Mesendoderm (in vitro differentiated cells): ENCODE data around the gene PHLDA1.

Experiments used
- DNase-seq: peaks from one replicate; pipeline ENCODE4 v3.0.0; 2013
- H2AK5ac ChIP-seq: 2 replicates; pipeline ENCODE4 v1.6.1; 2013; ENCODE audit warnings: low read length, inconsistent platforms
- H2BK120ac ChIP-seq: 2 replicates; pipeline ENCODE4 v1.6.1; 2013; ENCODE audit warnings: low read depth, mild to moderate bottlenecking, low read length, moderate library complexity, mixed read lengths
- H2BK15ac ChIP-seq: replicated peaks from 2 replicates; pipeline ENCODE4 v1.6.1; 2013; ENCODE audit warnings: low read depth, mild to moderate bottlenecking, moderate library complexity
- H2BK5ac ChIP-seq: 2 replicates; pipeline ENCODE4 v1.6.1; 2013; ENCODE audit warnings: low read length, inconsistent platforms
- H3K18ac ChIP-seq: 2 replicates; pipeline ENCODE4 v1.6.1; 2013; ENCODE audit warnings: mild to moderate bottlenecking, low read length, mixed read lengths
- H3K23ac ChIP-seq: one replicate; pipeline ENCODE4 v1.6.1; 2013; ENCODE audit warnings: low read length
- H3K27ac ChIP-seq: 2 replicates; pipeline ENCODE4 v1.5.1; 2013; ENCODE audit warnings: low read depth, mild to moderate bottlenecking, inconsistent platforms, low read length, moderate library complexity
- H3K27me3 ChIP-seq: 2 replicates; pipeline ENCODE4 v1.6.1; 2013; ENCODE audit warnings: low read length, control low read depth, mild to moderate bottlenecking, inconsistent platforms; ENCODE audit not compliant: insufficient read depth, poor library complexity
- H3K36me3 ChIP-seq: 2 replicates; pipeline ENCODE4 v1.6.1; 2013; ENCODE audit warnings: low read length, inconsistent platforms; ENCODE audit not compliant: control insufficient read depth, insufficient read depth
- H3K4ac ChIP-seq: one replicate; pipeline ENCODE4 v1.6.1; 2013; ENCODE audit warnings: low read depth, mild to moderate bottlenecking, low read length, moderate library complexity
- H3K4me1 ChIP-seq: 2 replicates; pipeline ENCODE4 v1.6.1; 2013; ENCODE audit warnings: low read depth, low read length, inconsistent platforms; ENCODE audit not compliant: control insufficient read depth
- H3K4me2 ChIP-seq: 2 replicates; pipeline ENCODE4 v1.6.1; 2013; ENCODE audit warnings: low read length
- H3K4me3 ChIP-seq: 2 replicates; pipeline ENCODE4 v1.5.1; 2013; ENCODE audit warnings: mild to moderate bottlenecking, low read length
- H3K56ac ChIP-seq: one replicate; pipeline ENCODE4 v1.6.1; 2013; ENCODE audit warnings: low read length
- H3K79me1 ChIP-seq: 2 replicates; pipeline ENCODE4 v1.6.1; 2013; ENCODE audit warnings: low read length, inconsistent platforms
- H3K79me2 ChIP-seq: 2 replicates; pipeline ENCODE4 v1.6.1; 2013; ENCODE audit warnings: mild to moderate bottlenecking, low read length; ENCODE audit not compliant: control insufficient read depth, insufficient read depth
- H3K9ac ChIP-seq: 2 replicates; pipeline ENCODE4 v1.6.1; 2013; ENCODE audit warnings: low read length, inconsistent platforms
- H4K5ac ChIP-seq: one replicate; pipeline ENCODE4 v1.6.1; 2013; ENCODE audit warnings: low read length
- H4K8ac ChIP-seq: one replicate; pipeline ENCODE4 v1.6.1; 2013; ENCODE audit warnings: low read depth, mild to moderate bottlenecking, control low read depth, low read length, moderate library complexity
- WGBS: extraction: QIAGEN DNeasy Blood & Tissue Kit; methylation state at CpG from one replicate; pipeline ENCODE4 v1.1.7; 2013; ENCODE audit warnings: low lambda C conversion rate, missing lambda C conversion rate; ENCODE audit not compliant: insufficient coverage; ENCODE audit errors: extremely low coverage; 5-methylcytosine and 5-hydroxymethylcytosine counted together

Gene PHLDA1

DNA sequence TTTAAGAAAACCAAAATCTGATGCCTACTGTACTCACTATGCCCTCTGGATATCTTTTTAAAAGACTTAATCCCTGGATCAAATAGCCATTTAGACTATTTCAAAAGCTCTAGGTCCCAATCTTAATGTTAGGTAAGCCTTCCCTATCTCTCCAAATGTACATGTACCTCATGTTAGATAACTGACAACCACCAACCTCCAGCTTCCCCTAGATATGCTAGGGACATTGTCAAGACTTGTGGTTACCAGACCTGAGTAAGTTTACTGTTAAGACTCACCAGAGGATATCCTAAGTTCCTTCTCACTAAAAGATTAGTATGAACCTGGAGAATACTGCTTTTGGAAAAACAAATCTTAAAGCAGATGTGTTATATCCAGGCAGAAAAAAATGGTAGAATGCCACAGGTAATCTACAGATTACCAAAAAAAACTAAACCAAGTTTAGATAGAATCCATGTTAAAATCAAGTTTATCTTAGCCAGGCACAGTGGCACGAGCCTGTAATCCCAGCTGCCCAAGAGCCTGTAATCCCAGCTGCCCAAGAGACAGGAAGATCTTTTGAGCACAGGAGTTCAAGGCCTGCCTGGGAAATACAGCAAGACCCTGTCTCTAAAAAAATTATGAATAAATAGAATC is 43.2 kb upstream of the PHLDA1 start:
- Histone ChIP-seq H3K23ac (no peak overlapping the region), H4K8ac (no peak overlapping the region), H3K18ac (no peak overlapping the region), H3K36me3 (no peaks in the 10 kb centered on the region), H2BK120ac (no peak overlapping the region), H4K5ac (no peak overlapping the region), H3K79me1 (no peaks in the 10 kb centered on the region), H2BK5ac (no peak overlapping the region), H3K9ac (no peak overlapping the region), H2BK15ac (no peak overlapping the region), H3K27ac (no peak overlapping the region), H2AK5ac (no peak overlapping the region), H3K4me1 (no peaks in the 10 kb centered on the region), H3K27me3 (no peaks in the 10 kb centered on the region), H3K56ac (no peak overlapping the region), H3K4me2 (no peak overlapping the region), H3K4ac (no peak overlapping the region), H3K79me2 (peaks cover 86% of the 10 kb centered on the region), H3K4me3 (no peak overlapping the region)
- no CpG with 5 or more reads among the region's 1 CpG for WGBS
- DNase-seq, result no peak

DNA sequence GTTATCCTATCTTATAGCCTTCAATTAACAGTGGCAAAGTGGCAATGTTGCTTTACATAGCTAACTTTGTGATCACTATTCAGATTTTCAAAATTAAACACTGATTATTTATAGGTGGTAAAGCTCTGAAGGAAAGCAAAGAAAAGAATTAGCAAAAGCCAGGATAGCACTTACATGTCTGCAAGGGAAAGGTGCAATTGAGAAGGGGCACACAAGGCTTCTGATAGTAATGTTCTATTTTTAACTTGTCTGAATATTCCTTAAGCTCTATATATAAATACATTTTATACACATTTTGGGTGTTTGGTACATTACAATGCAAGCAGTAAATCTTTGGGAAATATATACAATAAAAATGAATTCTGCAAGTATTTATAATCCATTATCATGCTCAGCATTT is 42.0 kb upstream of the PHLDA1 start:
- Histone ChIP-seq H3K79me2 (peaks cover 82% of the 10 kb centered on the region), H3K36me3 (no peaks in the 10 kb centered on the region)
- DNase-seq, result no peak

DNA sequence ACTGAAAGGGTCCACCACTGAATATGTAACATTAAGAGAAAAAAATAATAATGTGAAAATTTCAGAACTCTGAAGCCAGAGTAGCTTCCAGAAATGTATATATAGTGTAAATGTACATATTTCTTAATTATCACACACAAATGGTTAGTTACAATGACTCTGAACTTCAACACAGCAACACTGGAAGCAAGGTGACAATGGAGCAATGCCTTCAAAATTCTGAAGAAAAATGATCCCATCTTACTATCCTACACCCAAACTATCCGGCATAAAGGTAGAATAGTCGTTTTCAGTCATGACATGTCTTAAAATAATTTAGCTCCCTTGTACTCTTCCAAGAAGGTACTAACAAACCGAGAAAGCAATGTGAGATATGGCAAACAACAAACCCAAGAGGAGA is 41.0 kb upstream of the PHLDA1 start:
- no peak overlapping the region for H3K23ac ChIP-seq
- H3K4ac ChIP-seq, result no peak overlapping the region
- no peaks in the 10 kb centered on the region for H3K4me1 ChIP-seq
- no peaks in the 10 kb centered on the region for H3K36me3 ChIP-seq
- no peak overlapping the region for H3K56ac ChIP-seq
- H4K5ac ChIP-seq, result no peak overlapping the region
- no peak overlapping the region for H3K4me2 ChIP-seq
- no CpG with 5 or more reads among the region's 3 CpGs for WGBS
- DNase-seq, result no peak
- no peak overlapping the region for H4K8ac ChIP-seq
- no peak overlapping the region for H3K27ac ChIP-seq
- H2BK15ac ChIP-seq, result no peak overlapping the region
- peaks cover 77% of the 10 kb centered on the region for H3K79me2 ChIP-seq
- no peak overlapping the region for H3K9ac ChIP-seq
- H3K18ac ChIP-seq, result no peak overlapping the region
- no peaks in the 10 kb centered on the region for H3K79me1 ChIP-seq
- no peaks in the 10 kb centered on the region for H3K27me3 ChIP-seq
- no peak overlapping the region for H3K4me3 ChIP-seq
- no peak overlapping the region for H2BK5ac ChIP-seq
- H2AK5ac ChIP-seq, result no peak overlapping the region
- H2BK120ac ChIP-seq, result no peak overlapping the region

More for the DNA sequence above, 42.0 kb upstream of the PHLDA1 start:
- H2BK120ac ChIP-seq, result no peak overlapping the region
- H3K4me1 ChIP-seq, result no peaks in the 10 kb centered on the region
- no peak overlapping the region for H4K5ac ChIP-seq
- H3K4me3 ChIP-seq, result no peak overlapping the region
- H3K9ac ChIP-seq, result no peak overlapping the region
- H3K4ac ChIP-seq, result no peak overlapping the region
- no peak overlapping the region for H3K18ac ChIP-seq
- no peak overlapping the region for H4K8ac ChIP-seq
- H3K27ac ChIP-seq, result no peak overlapping the region
- H3K56ac ChIP-seq, result no peak overlapping the region
- H3K4me2 ChIP-seq, result no peak overlapping the region
- H2BK5ac ChIP-seq, result no peak overlapping the region
- H3K23ac ChIP-seq, result no peak overlapping the region
- H3K27me3 ChIP-seq, result no peaks in the 10 kb centered on the region
- no peak overlapping the region for H2AK5ac ChIP-seq
- no peak overlapping the region for H2BK15ac ChIP-seq
- H3K79me1 ChIP-seq, result no peaks in the 10 kb centered on the region

DNA sequence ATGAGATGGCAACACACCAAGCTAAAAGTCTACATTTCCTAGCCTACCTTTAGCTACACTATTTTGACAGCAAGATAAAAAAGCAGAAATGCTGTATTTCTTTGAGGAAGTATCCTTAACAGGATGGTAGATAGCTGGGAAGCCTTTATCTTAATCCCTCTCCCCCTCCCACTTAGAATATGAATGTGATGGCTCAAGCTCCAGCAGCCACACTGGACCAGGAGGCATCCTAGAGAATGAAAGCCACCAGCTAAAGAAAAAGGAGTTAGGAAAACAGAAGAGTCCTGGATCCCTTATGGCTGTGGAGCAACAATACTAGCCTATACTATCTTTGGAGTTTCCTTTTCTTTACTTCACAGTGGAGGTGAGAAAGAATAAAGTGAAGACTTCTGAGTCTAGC is 37.8 kb upstream of the PHLDA1 start:
- no peaks in the 10 kb centered on the region for H3K4me1 ChIP-seq
- H3K9ac ChIP-seq, result no peak overlapping the region
- DNase-seq, result peak; percentile 45
- H2BK120ac ChIP-seq, result no peak overlapping the region
- no peak overlapping the region for H3K4me2 ChIP-seq
- no peak overlapping the region for H3K18ac ChIP-seq
- no peaks in the 10 kb centered on the region for H3K27me3 ChIP-seq
- no peaks in the 10 kb centered on the region for H3K79me1 ChIP-seq
- no peak overlapping the region for H3K27ac ChIP-seq
- H2BK15ac ChIP-seq, result no peak overlapping the region
- no peak overlapping the region for H2BK5ac ChIP-seq
- no peak overlapping the region for H4K5ac ChIP-seq
- no peak overlapping the region for H4K8ac ChIP-seq
- no peak overlapping the region for H3K4me3 ChIP-seq
- H3K36me3 ChIP-seq, result no peaks in the 10 kb centered on the region
- H3K4ac ChIP-seq, result no peak overlapping the region
- H3K56ac ChIP-seq, result no peak overlapping the region
- no peak overlapping the region for H2AK5ac ChIP-seq
- peaks cover 67% of the 10 kb centered on the region for H3K79me2 ChIP-seq
- H3K23ac ChIP-seq, result no peak overlapping the region

DNA sequence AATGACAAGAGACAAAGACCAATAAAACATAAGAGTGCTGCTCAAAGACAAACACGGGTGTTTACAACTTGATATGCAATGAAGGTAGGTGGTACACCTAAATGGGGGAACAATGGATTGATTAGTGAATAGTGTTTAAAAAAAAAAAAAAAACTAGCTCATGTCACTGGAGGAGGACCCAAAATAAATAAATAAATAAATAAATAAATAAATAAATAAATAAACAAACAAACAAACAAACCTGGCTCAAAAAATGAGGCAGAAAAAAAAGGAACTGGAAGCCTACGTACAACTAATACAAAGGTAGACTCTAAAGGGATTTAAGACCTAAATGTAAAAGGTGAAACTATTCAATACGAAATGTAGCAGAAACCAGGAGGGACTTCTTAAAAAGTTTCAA is 34.3 kb upstream of the PHLDA1 start:
- no peaks in the 10 kb centered on the region for H3K4me1 ChIP-seq
- H3K27ac ChIP-seq, result no peak overlapping the region
- no peak overlapping the region for H3K56ac ChIP-seq
- H3K79me2 ChIP-seq, result peaks cover 63% of the 10 kb centered on the region
- no peak overlapping the region for H3K4ac ChIP-seq
- H4K5ac ChIP-seq, result no peak overlapping the region
- H3K27me3 ChIP-seq, result no peaks in the 10 kb centered on the region
- no CpG with 5 or more reads among the region's 3 CpGs for WGBS
- H2BK5ac ChIP-seq, result no peak overlapping the region
- peaks cover 6% of the 10 kb centered on the region for H3K36me3 ChIP-seq
- H3K9ac ChIP-seq, result no peak overlapping the region
- no peak overlapping the region for H3K18ac ChIP-seq
- H2BK15ac ChIP-seq, result no peak overlapping the region
- DNase-seq, result no peak
- H3K4me3 ChIP-seq, result no peak overlapping the region
- H4K8ac ChIP-seq, result no peak overlapping the region
- peaks cover 8% of the 10 kb centered on the region for H3K79me1 ChIP-seq
- no peak overlapping the region for H3K4me2 ChIP-seq
- H2BK120ac ChIP-seq, result no peak overlapping the region
- H2AK5ac ChIP-seq, result no peak overlapping the region
- H3K23ac ChIP-seq, result no peak overlapping the region

DNA sequence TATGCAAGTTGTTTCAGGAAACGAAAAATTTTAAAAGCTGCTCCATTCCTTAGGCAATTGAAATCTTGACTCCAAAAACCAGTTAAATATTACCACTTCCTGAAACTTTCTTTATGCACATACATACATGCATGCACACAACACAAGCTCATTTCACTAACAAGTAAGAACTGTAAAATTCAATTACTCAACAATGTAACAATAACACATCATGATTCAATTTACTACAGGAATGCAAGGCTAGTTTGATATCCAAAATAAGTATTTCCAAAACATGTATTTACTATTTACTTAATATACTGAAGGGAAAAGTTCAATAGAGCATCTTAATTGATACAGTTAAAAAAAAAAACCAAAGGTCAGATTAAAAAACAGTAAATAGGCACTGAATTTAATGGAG is 33.3 kb upstream of the PHLDA1 start:
- Histone ChIP-seq H2BK5ac (no peak overlapping the region), H3K4ac (no peak overlapping the region), H3K27me3 (no peaks in the 10 kb centered on the region), H3K36me3 (peaks cover 6% of the 10 kb centered on the region), H2AK5ac (no peak overlapping the region), H3K9ac (no peak overlapping the region), H3K56ac (no peak overlapping the region), H3K4me1 (no peaks in the 10 kb centered on the region), H3K27ac (no peak overlapping the region), H3K23ac (no peak overlapping the region), H3K18ac (no peak overlapping the region), H3K79me1 (peaks cover 8% of the 10 kb centered on the region), H3K4me2 (no peak overlapping the region), H2BK15ac (no peak overlapping the region), H4K5ac (no peak overlapping the region), H4K8ac (no peak overlapping the region), H2BK120ac (no peak overlapping the region), H3K79me2 (peaks cover 55% of the 10 kb centered on the region), H3K4me3 (no peak overlapping the region)
- no peak for DNase-seq
- WGBS, result no CpG with 5 or more reads among the region's 1 CpG
